SK-N-SH (cell line): Measurements from ENCODE around the gene ARRDC2. TPM values are rescaled to one million over a fixed set of nuclear protein-coding genes. Genes with fewer than 3 reads are reported as not detected.

Experiments used
- CTCF ChIA-PET: fragments of 300-600, 350-600 bp; formaldehyde crosslinking; extraction: SDS; loops from one replicate; lab custom pipeline; 2021; lab: Yijun Ruan, JAX
- POLR2A ChIA-PET: fragments of 350-600 bp; sonication (Branson Sonifier 250); formaldehyde crosslinking; extraction: SDS; loops from one replicate; lab custom pipeline; 2020; ENCODE audit warnings: antibody characterized with exemption, inconsistent platforms; lab: Yijun Ruan, JAX
- DNase-seq: peaks from one replicate; pipeline ENCODE4 v3.0.0; 2012
- H2AFZ ChIP-seq: fragments of 200-600 bp; sonication (generic); 2 replicates; pipeline ENCODE4 v1.8.1; 2016; ENCODE audit warnings: antibody characterized with exemption, mild to moderate bottlenecking, low read depth
- H3F3A ChIP-seq: fragments of 200-600 bp; sonication (generic); replicated peaks from 2 replicates; pipeline ENCODE3; 2016; ENCODE audit warnings: antibody characterized with exemption, mild to moderate bottlenecking; ENCODE audit not compliant: insufficient read depth
- H3K27ac ChIP-seq, 2 experiments: fragments of 200-500 bp in 1 of 2; fragments of 200-600 bp in 1 of 2; sonication (Bioruptor generic) in 1 of 2; sonication (generic), shearing (Covaris generic) in 1 of 2; 2 replicates each; pipeline versions ENCODE4 v1.5.1 to v1.6.1; 2014 to 2016; ENCODE audit warnings: low read depth in 2 of 2, inconsistent platforms in 1 of 2, low read length in 1 of 2, mild to moderate bottlenecking in 1 of 2, mixed read lengths in 1 of 2
- H3K27me3 ChIP-seq: fragments of 200-600 bp; sonication (generic), shearing (Covaris generic); 2 replicates; pipeline ENCODE4 v1.6.1; 2016; ENCODE audit warnings: mixed run types; ENCODE audit not compliant: insufficient read depth
- H3K36me3 ChIP-seq, 2 experiments: fragments of 200-500 bp in 1 of 2; fragments of 200-600 bp in 1 of 2; sonication (Bioruptor generic) in 1 of 2; sonication (generic) in 1 of 2; replicated peaks in 1 of 2; 2 replicates each; pipeline versions ENCODE3 to v1.5.1; 2014 to 2016; ENCODE audit warnings: low read length in 1 of 2, mild to moderate bottlenecking in 1 of 2; ENCODE audit not compliant: insufficient read depth in 2 of 2, control insufficient read depth in 1 of 2
- H3K4me1 ChIP-seq, 2 experiments: fragments of 200-500 bp in 1 of 2; fragments of 200-600 bp in 1 of 2; sonication (Bioruptor generic) in 1 of 2; sonication (generic), shearing (Covaris generic) in 1 of 2; 2 replicates each; pipeline versions ENCODE4 v1.5.1 to v1.6.1; 2014 to 2016; ENCODE audit warnings: low read depth in 1 of 2, low read length in 1 of 2, mixed run types in 1 of 2; ENCODE audit not compliant: insufficient read depth in 2 of 2, control insufficient read depth in 1 of 2
- H3K4me2 ChIP-seq: fragments of 200-600 bp; sonication (generic), shearing (Covaris generic); 2 replicates; pipeline ENCODE4 v1.6.1; 2017; ENCODE audit warnings: mixed run types
- H3K4me3 ChIP-seq, 2 experiments: fragments of 200-500 bp in 1 of 2; fragments of 200-600 bp in 1 of 2; sonication (Bioruptor generic) in 1 of 2; sonication (generic), shearing (Covaris generic) in 1 of 2; 2 replicates each; pipeline versions ENCODE4 v1.5.1 to v1.8.1; 2014 to 2016; ENCODE audit warnings: low read depth in 2 of 2, inconsistent platforms in 1 of 2, low read length in 1 of 2, mild to moderate bottlenecking in 1 of 2, mixed read lengths in 1 of 2, moderate library complexity in 1 of 2
- H3K79me2 ChIP-seq: fragments of 200-600 bp; sonication (generic); 2 replicates; pipeline ENCODE4 v1.8.1; 2017; ENCODE audit warnings: mild to moderate bottlenecking; ENCODE audit not compliant: insufficient read depth
- H3K9ac ChIP-seq: fragments of 200-600 bp; sonication (generic); 2 replicates; pipeline ENCODE4 v1.6.1; 2017; ENCODE audit warnings: mixed run types
- H3K9me2 ChIP-seq: fragments of 200-600 bp; sonication (generic); 2 replicates; pipeline ENCODE4 v1.6.1; 2017; ENCODE audit warnings: mixed run types
- H3K9me3 ChIP-seq: fragments of 200-600 bp; sonication (generic); 2 replicates; pipeline ENCODE4 v1.6.1; 2017; ENCODE audit warnings: mixed run types, mild to moderate bottlenecking, moderate library complexity
- H4K20me1 ChIP-seq: fragments of 200-600 bp; sonication (generic); 2 replicates; pipeline ENCODE4 v1.6.1; 2017; ENCODE audit warnings: mild to moderate bottlenecking, mixed run types; ENCODE audit not compliant: insufficient read depth
- EZH2phosphoT487 ChIP-seq: fragments of 200-600 bp; sonication (generic); IDR thresholded peaks from 2 replicates; pipeline ENCODE4 v1.6.1; 2017; ENCODE audit warnings: low read depth, mixed run types, mild to moderate bottlenecking, antibody characterized with exemption, moderate library complexity, borderline replicate concordance
- FOSL2 ChIP-seq: IDR thresholded peaks from 2 replicates; pipeline ENCODE4 v1.4.0; 2012; ENCODE audit warnings: low read depth, mild to moderate bottlenecking, moderate library complexity, borderline replicate concordance
- FOXM1 ChIP-seq: IDR thresholded peaks from 2 replicates; pipeline ENCODE4 v1.4.0; 2012; ENCODE audit warnings: low read depth, mild to moderate bottlenecking
- GABPA ChIP-seq: IDR thresholded peaks from 2 replicates; pipeline ENCODE4 v1.4.0; 2012; ENCODE audit warnings: low read depth, mild to moderate bottlenecking
- GATA2 ChIP-seq: sonication (generic); formaldehyde crosslinking; IDR thresholded peaks from 2 replicates; pipeline ENCODE4 v1.5.0; 2020; ENCODE audit warnings: mild to moderate bottlenecking, missing genetic modification reagents
- MEF2A ChIP-seq: IDR thresholded peaks from 2 replicates; pipeline ENCODE4 v1.4.0; 2012; ENCODE audit warnings: low read depth, borderline replicate concordance
- MXI1 ChIP-seq: IDR thresholded peaks from 2 replicates; pipeline ENCODE4 v1.6.1; 2012; ENCODE audit warnings: mild to moderate bottlenecking, low read depth, low read length, improper control_type of control experiment
- NFIC ChIP-seq: IDR thresholded peaks from 2 replicates; pipeline ENCODE4 v1.4.0; 2012; ENCODE audit warnings: borderline replicate concordance
- RCOR1 ChIP-seq: fragments of 150-350 bp; IDR thresholded peaks from 2 replicates; pipeline ENCODE4 v1.6.1; 2017; ENCODE audit warnings: antibody characterized with exemption, low read length
- RXRA ChIP-seq: IDR thresholded peaks from 2 replicates; pipeline ENCODE4 v1.4.0; 2012; ENCODE audit warnings: low read depth, mild to moderate bottlenecking, borderline replicate concordance
- SIN3A ChIP-seq: IDR thresholded peaks from 2 replicates; pipeline ENCODE4 v1.6.1; 2012; ENCODE audit warnings: low read depth, mild to moderate bottlenecking, low read length, moderate library complexity, borderline replicate concordance
- SMC3 ChIP-seq: IDR thresholded peaks from 2 replicates; pipeline ENCODE4 v1.6.1; 2012; ENCODE audit warnings: low read depth, low read length, improper control_type of control experiment
- TAF1 ChIP-seq: IDR thresholded peaks from 2 replicates; pipeline ENCODE4 v1.6.1; 2012; ENCODE audit warnings: low read depth, mild to moderate bottlenecking, low read length, moderate library complexity, borderline replicate concordance
- TCF12 ChIP-seq: IDR thresholded peaks from 2 replicates; pipeline ENCODE4 v1.4.0; 2012
- TEAD4 ChIP-seq: IDR thresholded peaks from 2 replicates; pipeline ENCODE4 v1.4.0; 2012; ENCODE audit warnings: mild to moderate bottlenecking, borderline replicate concordance; ENCODE audit not compliant: insufficient read depth
- YY1 ChIP-seq: IDR thresholded peaks from 2 replicates; pipeline ENCODE4 v1.4.0; 2012; ENCODE audit warnings: low read depth, mild to moderate bottlenecking
- WGBS: methylation state at CpG from one replicate; pipeline ENCODE4 v1.1.6; 2017; ENCODE audit warnings: low lambda C conversion rate; 5-methylcytosine and 5-hydroxymethylcytosine counted together
- polyA plus RNA-seq, 3 experiments: library from polyadenylated mRNA; depleted of rRNA; stranded (reverse); fragments of >200 nt; gene quantifications; 2 replicates each; pipeline ENCODE4 v1.2.3, GENCODE V29; 2012
- TF ChIP-seq, protein P1 (sequence below): IDR thresholded peaks from 2 replicates; pipeline ENCODE4; 2012
- TF ChIP-seq, protein P2 (sequence below): fragments of 200-600 bp; sonication (generic); IDR thresholded peaks from 2 replicates; pipeline ENCODE4 v1.6.1; 2017; ENCODE audit warnings: antibody characterized with exemption, mild to moderate bottlenecking, moderate library complexity
- TF ChIP-seq, protein P3 (sequence below): fragments of 150-350 bp; IDR thresholded peaks from 2 replicates; pipeline ENCODE4 v1.6.1; 2017; ENCODE audit warnings: antibody characterized with exemption, low read length, low read depth, borderline replicate concordance
- TF ChIP-seq, protein P4 (sequence below): IDR thresholded peaks from 2 replicates; pipeline ENCODE4 v1.4.0; 2012; ENCODE audit warnings: low read depth
- TF ChIP-seq, protein P5 (sequence below): IDR thresholded peaks from 2 replicates; pipeline ENCODE4 v1.4.0; 2012; ENCODE audit warnings: low read depth, borderline replicate concordance

Gene ARRDC2
- polyA plus RNA-seq, 1 of the 3 experiments (the other 2 are of a cell fraction), result 5.5 TPM

DNA sequence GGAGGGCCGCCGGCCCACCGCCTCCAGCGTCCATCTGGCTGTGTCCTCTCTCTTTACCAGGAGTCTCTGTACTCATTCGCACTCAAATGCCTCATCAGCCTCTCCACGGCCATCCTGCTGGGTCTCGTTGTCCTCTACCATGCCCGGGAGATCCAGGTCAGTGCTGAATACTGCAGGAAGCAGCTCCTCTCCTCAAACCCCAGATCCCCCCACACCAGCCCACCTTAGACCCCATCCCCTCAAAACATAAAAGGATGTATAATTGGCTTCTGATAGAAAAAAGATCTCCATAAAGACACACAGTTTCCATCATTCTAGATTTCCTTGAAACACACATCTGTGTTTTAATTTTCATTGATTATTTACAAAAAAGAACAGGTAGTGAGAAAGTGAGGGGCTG, 32.9 kb upstream of the ARRDC2 start:
- H3K79me2 ChIP-seq, result no peaks in the 10 kb centered on the region
- TF ChIP-seq TEAD4, result no peak
- TF ChIP-seq, protein P1, sequence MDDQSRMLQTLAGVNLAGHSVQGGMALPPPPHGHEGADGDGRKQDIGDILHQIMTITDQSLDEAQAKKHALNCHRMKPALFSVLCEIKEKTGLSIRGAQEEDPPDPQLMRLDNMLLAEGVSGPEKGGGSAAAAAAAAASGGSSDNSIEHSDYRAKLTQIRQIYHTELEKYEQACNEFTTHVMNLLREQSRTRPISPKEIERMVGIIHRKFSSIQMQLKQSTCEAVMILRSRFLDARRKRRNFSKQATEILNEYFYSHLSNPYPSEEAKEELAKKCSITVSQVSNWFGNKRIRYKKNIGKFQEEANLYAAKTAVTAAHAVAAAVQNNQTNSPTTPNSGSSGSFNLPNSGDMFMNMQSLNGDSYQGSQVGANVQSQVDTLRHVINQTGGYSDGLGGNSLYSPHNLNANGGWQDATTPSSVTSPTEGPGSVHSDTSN, result no peak
- TF ChIP-seq GATA2 (CRISPR knock-in tag), result no peak
- TF ChIP-seq, protein P2, sequence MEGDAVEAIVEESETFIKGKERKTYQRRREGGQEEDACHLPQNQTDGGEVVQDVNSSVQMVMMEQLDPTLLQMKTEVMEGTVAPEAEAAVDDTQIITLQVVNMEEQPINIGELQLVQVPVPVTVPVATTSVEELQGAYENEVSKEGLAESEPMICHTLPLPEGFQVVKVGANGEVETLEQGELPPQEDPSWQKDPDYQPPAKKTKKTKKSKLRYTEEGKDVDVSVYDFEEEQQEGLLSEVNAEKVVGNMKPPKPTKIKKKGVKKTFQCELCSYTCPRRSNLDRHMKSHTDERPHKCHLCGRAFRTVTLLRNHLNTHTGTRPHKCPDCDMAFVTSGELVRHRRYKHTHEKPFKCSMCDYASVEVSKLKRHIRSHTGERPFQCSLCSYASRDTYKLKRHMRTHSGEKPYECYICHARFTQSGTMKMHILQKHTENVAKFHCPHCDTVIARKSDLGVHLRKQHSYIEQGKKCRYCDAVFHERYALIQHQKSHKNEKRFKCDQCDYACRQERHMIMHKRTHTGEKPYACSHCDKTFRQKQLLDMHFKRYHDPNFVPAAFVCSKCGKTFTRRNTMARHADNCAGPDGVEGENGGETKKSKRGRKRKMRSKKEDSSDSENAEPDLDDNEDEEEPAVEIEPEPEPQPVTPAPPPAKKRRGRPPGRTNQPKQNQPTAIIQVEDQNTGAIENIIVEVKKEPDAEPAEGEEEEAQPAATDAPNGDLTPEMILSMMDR, result no peak
- no peak for TF ChIP-seq SMC3
- TF ChIP-seq NFIC, result no peak
- TF ChIP-seq RXRA, result no peak
- TF ChIP-seq, protein P3, sequence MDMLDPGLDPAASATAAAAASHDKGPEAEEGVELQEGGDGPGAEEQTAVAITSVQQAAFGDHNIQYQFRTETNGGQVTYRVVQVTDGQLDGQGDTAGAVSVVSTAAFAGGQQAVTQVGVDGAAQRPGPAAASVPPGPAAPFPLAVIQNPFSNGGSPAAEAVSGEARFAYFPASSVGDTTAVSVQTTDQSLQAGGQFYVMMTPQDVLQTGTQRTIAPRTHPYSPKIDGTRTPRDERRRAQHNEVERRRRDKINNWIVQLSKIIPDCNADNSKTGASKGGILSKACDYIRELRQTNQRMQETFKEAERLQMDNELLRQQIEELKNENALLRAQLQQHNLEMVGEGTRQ, result no peak
- TF ChIP-seq, protein P4, sequence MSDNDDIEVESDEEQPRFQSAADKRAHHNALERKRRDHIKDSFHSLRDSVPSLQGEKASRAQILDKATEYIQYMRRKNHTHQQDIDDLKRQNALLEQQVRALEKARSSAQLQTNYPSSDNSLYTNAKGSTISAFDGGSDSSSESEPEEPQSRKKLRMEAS, result no peak
- no peak for TF ChIP-seq FOXM1
- TF ChIP-seq EZH2phosphoT487, result no peak
- TF ChIP-seq TAF1, result no peak
- TF ChIP-seq FOSL2, result no peak
- TF ChIP-seq MEF2A, result no peak
- TF ChIP-seq, all 33 proteins: peak for 0
- CTCF ChIA-PET, result interaction anchor here (1.3 to 3.3 kb wide), 3 partner anchors 22 to 37 kb away, joined by 3 to 12 read pairs (median 9); no protein-coding TSS in a partner anchor
- Histone ChIP-seq H3K9ac (no peak overlapping the region), H3K36me3 (no peaks in the 10 kb centered on the region), H3K4me1 (no peaks in the 10 kb centered on the region), H3K9me2 (no peaks in the 10 kb centered on the region), H3K4me3 (no peak overlapping the region), H2AFZ (no peak overlapping the region), H4K20me1 (no peaks in the 10 kb centered on the region), H3K27ac (no peak overlapping the region), H3K9me3 (no peaks in the 10 kb centered on the region), H3F3A (peaks cover 3% of the 10 kb centered on the region), H3K27me3 (no peaks in the 10 kb centered on the region), H3K4me2 (no peak overlapping the region)
- WGBS, result 93% methylated on average over 8 of the region's 8 CpGs
- DNase-seq, result no peak
- POLR2A ChIA-PET, result no interaction called here

DNA sequence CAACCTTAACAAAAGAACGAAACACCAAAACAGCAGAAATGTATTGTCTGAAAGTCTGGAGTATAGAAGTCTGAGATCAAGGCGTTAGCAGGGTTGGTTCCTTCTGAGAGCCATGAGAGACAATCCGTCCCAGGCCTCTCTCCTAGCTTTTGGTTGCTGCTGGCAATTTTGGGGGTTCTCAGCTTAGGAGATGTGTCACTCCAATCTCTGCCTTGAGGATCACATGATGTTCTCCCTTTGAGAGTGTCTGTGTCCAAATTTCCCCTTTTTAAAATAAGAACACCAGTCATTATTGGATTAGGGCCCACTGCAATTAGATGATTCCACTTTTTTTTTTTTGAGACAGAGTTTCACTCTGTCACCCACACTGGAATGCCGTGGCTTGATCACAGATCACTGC, 30.9 kb upstream of the ARRDC2 start:
- Histone ChIP-seq H3K79me2 (no peaks in the 10 kb centered on the region), H3K27ac (no peak overlapping the region), H3K36me3 (no peaks in the 10 kb centered on the region), H3K9me3 (no peaks in the 10 kb centered on the region), H3F3A (peaks cover 3% of the 10 kb centered on the region), H3K9ac (no peak overlapping the region), H3K4me3 (no peak overlapping the region), H4K20me1 (no peaks in the 10 kb centered on the region), H3K4me2 (no peak overlapping the region), H2AFZ (no peak overlapping the region), H3K27me3 (no peaks in the 10 kb centered on the region), H3K9me2 (no peaks in the 10 kb centered on the region), H3K4me1 (no peaks in the 10 kb centered on the region)
- TF ChIP-seq FOXM1 (no peak), MXI1 (no peak), GABPA (no peak), RCOR1 (no peak), FOSL2 (no peak), TCF12 (no peak), YY1 (no peak), MEF2A (no peak), SIN3A (no peak)
- TF ChIP-seq, protein P5, sequence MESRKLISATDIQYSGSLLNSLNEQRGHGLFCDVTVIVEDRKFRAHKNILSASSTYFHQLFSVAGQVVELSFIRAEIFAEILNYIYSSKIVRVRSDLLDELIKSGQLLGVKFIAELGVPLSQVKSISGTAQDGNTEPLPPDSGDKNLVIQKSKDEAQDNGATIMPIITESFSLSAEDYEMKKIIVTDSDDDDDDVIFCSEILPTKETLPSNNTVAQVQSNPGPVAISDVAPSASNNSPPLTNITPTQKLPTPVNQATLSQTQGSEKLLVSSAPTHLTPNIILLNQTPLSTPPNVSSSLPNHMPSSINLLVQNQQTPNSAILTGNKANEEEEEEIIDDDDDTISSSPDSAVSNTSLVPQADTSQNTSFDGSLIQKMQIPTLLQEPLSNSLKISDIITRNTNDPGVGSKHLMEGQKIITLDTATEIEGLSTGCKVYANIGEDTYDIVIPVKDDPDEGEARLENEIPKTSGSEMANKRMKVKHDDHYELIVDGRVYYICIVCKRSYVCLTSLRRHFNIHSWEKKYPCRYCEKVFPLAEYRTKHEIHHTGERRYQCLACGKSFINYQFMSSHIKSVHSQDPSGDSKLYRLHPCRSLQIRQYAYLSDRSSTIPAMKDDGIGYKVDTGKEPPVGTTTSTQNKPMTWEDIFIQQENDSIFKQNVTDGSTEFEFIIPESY, result no peak
- TF ChIP-seq, protein P1, result no peak
- 90% methylated on average over 4 of the region's 4 CpGs for WGBS
- ChIA-PET POLR2A (no interaction called here), CTCF (interaction anchor here (2.0 to 2.8 kb wide), 2 partner anchors 31 to 39 kb away, joined by 5 to 9 read pairs; no protein-coding TSS in a partner anchor)
- no peak for DNase-seq
